AG10803 (cell line): ENCODE results near the gene CLPTM1L.

ENCODE experiments used
- DNase-seq: peaks from one replicate; pipeline ENCODE4 v3.0.0; 2010; ENCODE audit warnings: low read depth
- H3K4me3 ChIP-seq: 2 replicates; pipeline ENCODE4 v1.5.1; 2011; ENCODE audit warnings: mild to moderate bottlenecking, low read length, control low read depth
- TF ChIP-seq, protein P1 (sequence below): conservative IDR thresholded peaks from 2 replicates; pipeline ENCODE4 v1.5.1; 2011; ENCODE audit warnings: mild to moderate bottlenecking, low read length, control low read depth, inconsistent platforms

CLPTM1L gene

GRCh38 chr5:1312993-1313833, 31.7 kb downstream of the CLPTM1L start:
- no peak for DNase-seq
- no peak overlapping the region for H3K4me3 ChIP-seq
- TF ChIP-seq, protein P1, sequence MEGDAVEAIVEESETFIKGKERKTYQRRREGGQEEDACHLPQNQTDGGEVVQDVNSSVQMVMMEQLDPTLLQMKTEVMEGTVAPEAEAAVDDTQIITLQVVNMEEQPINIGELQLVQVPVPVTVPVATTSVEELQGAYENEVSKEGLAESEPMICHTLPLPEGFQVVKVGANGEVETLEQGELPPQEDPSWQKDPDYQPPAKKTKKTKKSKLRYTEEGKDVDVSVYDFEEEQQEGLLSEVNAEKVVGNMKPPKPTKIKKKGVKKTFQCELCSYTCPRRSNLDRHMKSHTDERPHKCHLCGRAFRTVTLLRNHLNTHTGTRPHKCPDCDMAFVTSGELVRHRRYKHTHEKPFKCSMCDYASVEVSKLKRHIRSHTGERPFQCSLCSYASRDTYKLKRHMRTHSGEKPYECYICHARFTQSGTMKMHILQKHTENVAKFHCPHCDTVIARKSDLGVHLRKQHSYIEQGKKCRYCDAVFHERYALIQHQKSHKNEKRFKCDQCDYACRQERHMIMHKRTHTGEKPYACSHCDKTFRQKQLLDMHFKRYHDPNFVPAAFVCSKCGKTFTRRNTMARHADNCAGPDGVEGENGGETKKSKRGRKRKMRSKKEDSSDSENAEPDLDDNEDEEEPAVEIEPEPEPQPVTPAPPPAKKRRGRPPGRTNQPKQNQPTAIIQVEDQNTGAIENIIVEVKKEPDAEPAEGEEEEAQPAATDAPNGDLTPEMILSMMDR = no peak

DNA sequence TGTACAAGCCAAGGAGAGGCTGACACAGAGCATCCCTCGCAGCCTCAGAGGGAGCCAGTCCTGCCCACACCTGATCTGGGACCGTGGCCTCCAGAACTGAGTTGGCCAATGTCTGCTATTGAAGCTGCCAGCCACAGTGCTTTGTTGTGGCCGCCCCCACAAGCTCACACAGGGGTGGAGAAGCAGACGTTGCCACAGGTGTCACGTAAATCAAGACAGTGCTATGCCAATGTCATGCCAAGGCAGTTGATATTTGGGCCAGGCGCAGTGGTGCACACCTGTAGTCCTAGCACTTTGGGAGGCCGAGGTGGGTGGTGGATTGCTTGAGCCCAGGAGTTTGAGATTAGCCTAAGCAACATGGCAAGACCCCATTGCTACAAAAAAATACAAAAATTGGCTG, 32.7 kb downstream of the CLPTM1L start:
- no peak overlapping the region for H3K4me3 ChIP-seq
- TF ChIP-seq, protein P1 = no peak
- DNase-seq = no peak

- no peak overlapping the region for H3K4me3 ChIP-seq
- DNase-seq = no peak
- TF ChIP-seq, protein P1 = no peak
Observed at GRCh38 chr5:1311439-1312055, 33.4 kb downstream of the CLPTM1L start.

- no peak overlapping the region for H3K4me3 ChIP-seq
- TF ChIP-seq, protein P1 = no peak
- DNase-seq = no peak
Observed at GRCh38 chr5:1310118-1310517, 34.8 kb downstream of the CLPTM1L start.

DNA sequence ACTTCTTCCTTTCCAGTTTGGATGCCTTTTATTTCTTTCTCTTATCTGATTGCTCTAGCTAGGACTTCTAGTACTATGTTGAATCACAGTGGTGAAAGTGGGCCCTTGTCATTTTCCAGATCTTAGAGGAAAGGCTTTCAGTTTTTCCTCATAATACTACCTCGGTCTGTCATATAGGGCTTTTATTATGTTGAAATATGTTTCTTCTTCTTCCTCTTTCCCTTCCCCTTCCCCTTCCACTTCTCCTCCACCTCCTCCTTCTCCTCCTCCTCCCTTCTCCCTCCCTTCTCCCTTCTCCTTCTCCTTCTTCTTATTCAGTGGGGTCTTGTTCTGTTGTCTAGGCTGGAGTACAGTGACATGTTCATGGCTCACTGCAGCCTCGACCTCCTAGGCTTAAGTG, 40.9 kb downstream of the CLPTM1L start:
- TF ChIP-seq, protein P1 = no peak
- DNase-seq = no peak

DNA sequence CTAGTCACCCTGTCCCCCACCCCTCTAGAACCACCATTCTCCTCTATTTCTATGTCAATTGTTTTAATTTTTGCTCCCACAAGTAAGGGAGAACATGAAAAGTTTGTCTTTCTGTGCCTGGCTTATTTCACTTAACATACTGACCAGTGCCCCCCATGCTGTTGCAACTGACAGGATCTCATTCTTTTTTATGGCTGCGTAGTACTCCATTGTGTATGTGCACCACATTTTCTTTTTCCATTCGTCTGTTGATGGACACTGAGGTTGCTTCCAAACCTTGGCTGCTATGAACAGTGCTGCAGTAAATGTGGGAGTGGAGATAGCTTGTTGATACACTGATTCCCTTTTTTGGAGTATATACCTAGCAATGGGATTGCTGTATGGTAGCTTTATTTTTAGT, 42.6 kb downstream of the CLPTM1L start:
- TF ChIP-seq, protein P1 = no peak
- H3K4me3 ChIP-seq = no peak overlapping the region
- DNase-seq = no peak

More for the DNA sequence above, 40.9 kb downstream of the CLPTM1L start:
- no peak overlapping the region for H3K4me3 ChIP-seq

- no peak overlapping the region for H3K4me3 ChIP-seq
- no peak for DNase-seq
- TF ChIP-seq, protein P1 = no peak
Observed at GRCh38 chr5:1300581-1301083, 44.3 kb downstream of the CLPTM1L start.
